Mucosa of rectum (tissue), 2 donors: ENCODE measurements around the gene SCN9A.

Experiments
- H3K27ac ChIP-seq, 2 donors: one replicate each; pipeline ENCODE4 v1.7.0; 2013; ENCODE audit warnings: inconsistent platforms in 2 of 2, low read depth in 2 of 2, low read length in 2 of 2
- H3K27me3 ChIP-seq, 2 donors: one replicate each; pipeline ENCODE4 v1.7.0; 2013; ENCODE audit warnings: low read length in 2 of 2; ENCODE audit not compliant: control insufficient read depth in 2 of 2, insufficient read depth in 2 of 2
- H3K36me3 ChIP-seq, 2 donors: one replicate each; pipeline ENCODE4 v1.7.0; 2013; ENCODE audit warnings: low read length in 2 of 2; ENCODE audit not compliant: control insufficient read depth in 2 of 2, insufficient read depth in 2 of 2
- H3K4me1 ChIP-seq, 2 donors: one replicate each; pipeline ENCODE4 v1.7.0; 2013; ENCODE audit warnings: low read length in 2 of 2, mild to moderate bottlenecking in 1 of 2; ENCODE audit not compliant: control insufficient read depth in 2 of 2, insufficient read depth in 2 of 2
- H3K4me3 ChIP-seq, 2 donors: one replicate each; pipeline ENCODE4 v1.7.0; 2013; ENCODE audit warnings: low read length in 2 of 2
- H3K9ac ChIP-seq, 2 donors: one replicate each; pipeline ENCODE4 v1.7.0; 2013; ENCODE audit warnings: low read length in 2 of 2, low read depth in 1 of 2, mild to moderate bottlenecking in 1 of 2
- H3K9me3 ChIP-seq, 2 donors: one replicate each; pipeline ENCODE4 v1.7.0; 2013; ENCODE audit warnings: low read length in 2 of 2; ENCODE audit not compliant: control insufficient read depth in 2 of 2
- donor health status: healthy.
- donor health status: Normal muscosa, but diverticular disease.

The SCN9A gene

GRCh38 chr2:166163775-166164174, 212.0 kb downstream of the SCN9A start:
- Histone ChIP-seq H3K9ac (no peak overlapping the region), H3K9me3 (no peaks in the 10 kb centered on the region), H3K27me3 (no peaks in the 10 kb centered on the region), H3K4me3 (no peak overlapping the region), H3K36me3 (no peaks in the 10 kb centered on the region), H3K27ac (no peak overlapping the region), H3K4me1 (no peaks in the 10 kb centered on the region)

- Histone ChIP-seq H3K36me3 (no peaks in the 10 kb centered on the region), H3K9me3 (no peaks in the 10 kb centered on the region), H3K9ac (no peak overlapping the region), H3K4me1 (no peaks in the 10 kb centered on the region), H3K4me3 (no peak overlapping the region), H3K27ac (no peak overlapping the region), H3K27me3 (no peaks in the 10 kb centered on the region)
Observed at GRCh38 chr2:166158546-166158945, 217.2 kb downstream of the SCN9A start.

GRCh38 chr2:166157578-166157977, 218.2 kb downstream of the SCN9A start:
- Histone ChIP-seq H3K27me3 (no peaks in the 10 kb centered on the region), H3K4me3 (no peak overlapping the region), H3K27ac (no peak overlapping the region), H3K9ac (no peak overlapping the region), H3K36me3 (no peaks in the 10 kb centered on the region), H3K9me3 (no peaks in the 10 kb centered on the region), H3K4me1 (no peaks in the 10 kb centered on the region)

- no peaks in the 10 kb centered on the region for H3K27me3 ChIP-seq
- H3K9ac ChIP-seq, result no peak overlapping the region
- H3K4me1 ChIP-seq, result no peaks in the 10 kb centered on the region
- H3K9me3 ChIP-seq, result no peaks in the 10 kb centered on the region
- no peak overlapping the region for H3K4me3 ChIP-seq
- no peaks in the 10 kb centered on the region for H3K36me3 ChIP-seq
- no peak overlapping the region for H3K27ac ChIP-seq
Observed at GRCh38 chr2:166156985-166157490, 218.7 kb downstream of the SCN9A start.

GRCh38 chr2:166155589-166155988, 220.2 kb downstream of the SCN9A start:
- H3K9ac ChIP-seq, result no peak overlapping the region
- H3K9me3 ChIP-seq, result no peaks in the 10 kb centered on the region
- no peaks in the 10 kb centered on the region for H3K36me3 ChIP-seq
- H3K27me3 ChIP-seq, result no peaks in the 10 kb centered on the region
- no peaks in the 10 kb centered on the region for H3K4me1 ChIP-seq
- no peak overlapping the region for H3K27ac ChIP-seq
- no peak overlapping the region for H3K4me3 ChIP-seq

- Histone ChIP-seq H3K27ac (no peak overlapping the region), H3K9ac (no peak overlapping the region), H3K36me3 (no peaks in the 10 kb centered on the region), H3K4me1 (no peaks in the 10 kb centered on the region), H3K27me3 (no peaks in the 10 kb centered on the region), H3K4me3 (no peak overlapping the region), H3K9me3 (no peaks in the 10 kb centered on the region)
Observed at GRCh38 chr2:166154685-166155338, 220.9 kb downstream of the SCN9A start.

GRCh38 chr2:166152064-166152463, 223.7 kb downstream of the SCN9A start:
- Histone ChIP-seq H3K27ac (no peak overlapping the region), H3K9ac (no peak overlapping the region), H3K9me3 (no peaks in the 10 kb centered on the region), H3K27me3 (no peaks in the 10 kb centered on the region), H3K36me3 (no peaks in the 10 kb centered on the region), H3K4me1 (no peaks in the 10 kb centered on the region), H3K4me3 (no peak overlapping the region)

GRCh38 chr2:166148500-166149400, 227.0 kb downstream of the SCN9A start:
- Histone ChIP-seq H3K9me3 (no peaks in the 10 kb centered on the region), H3K9ac (no peak overlapping the region), H3K4me1 (no peaks in the 10 kb centered on the region), H3K36me3 (no peaks in the 10 kb centered on the region), H3K27me3 (no peaks in the 10 kb centered on the region), H3K4me3 (no peak overlapping the region), H3K27ac (no peak overlapping the region)

- no peak overlapping the region for H3K27ac ChIP-seq
- H3K4me3 ChIP-seq, result no peak overlapping the region
- no peaks in the 10 kb centered on the region for H3K27me3 ChIP-seq
- no peak overlapping the region for H3K9ac ChIP-seq
- H3K4me1 ChIP-seq, result no peaks in the 10 kb centered on the region
- H3K9me3 ChIP-seq, result no peaks in the 10 kb centered on the region
- no peaks in the 10 kb centered on the region for H3K36me3 ChIP-seq
Observed at GRCh38 chr2:166147883-166148282, 227.9 kb downstream of the SCN9A start.
